Progenitor cell of endocrine pancreas (in vitro differentiated cells): Measurements from ENCODE around the gene NMB. TPM values are rescaled to one million over a fixed set of nuclear protein-coding genes. Genes with fewer than 3 reads are reported as not detected.

ENCODE experiments used
- DNase-seq: peaks from one replicate; pipeline ENCODE4 v3.0.0; 2021; ENCODE audit warnings: low spot score; ENCODE audit not compliant: unreplicated experiment
- H3K27ac Mint-ChIP-seq: 2 replicates; pipeline ENCODE4 v1.8.0; 2021; ENCODE audit warnings: mild to moderate bottlenecking, moderate library complexity, mixed read lengths
- H3K27me3 Mint-ChIP-seq: 2 replicates; pipeline ENCODE4 v1.8.0; 2021; ENCODE audit warnings: mixed read lengths
- H3K36me3 Mint-ChIP-seq: 2 replicates; pipeline ENCODE4 v1.8.0; 2022; ENCODE audit warnings: mixed read lengths; ENCODE audit not compliant: insufficient read depth
- H3K4me1 Mint-ChIP-seq: 2 replicates; pipeline ENCODE4 v1.8.0; 2021; ENCODE audit warnings: low read depth, mixed read lengths
- H3K4me3 Mint-ChIP-seq: 2 replicates; pipeline ENCODE4 v1.8.0; 2021; ENCODE audit warnings: low read depth, mild to moderate bottlenecking, moderate library complexity, mixed read lengths
- H3K9me3 Mint-ChIP-seq: 2 replicates; pipeline ENCODE4 v1.8.0; 2021; ENCODE audit warnings: low read depth, mixed read lengths
- CTCF ChIP-seq: fragments of 200-600 bp; sonication (generic); IDR thresholded peaks from one replicate; pipeline ENCODE4 v1.5.0; 2021; ENCODE audit warnings: antibody characterized with exemption, mild to moderate bottlenecking; ENCODE audit not compliant: unreplicated experiment
- total RNA-seq: library from RNA; stranded (reverse); gene quantifications from 2 replicates; pipeline ENCODE4 v1.2.1, GENCODE V29; 2021

The NMB gene
- total RNA-seq, 1 donor from 2014 or later = 6.1 TPM

DNA sequence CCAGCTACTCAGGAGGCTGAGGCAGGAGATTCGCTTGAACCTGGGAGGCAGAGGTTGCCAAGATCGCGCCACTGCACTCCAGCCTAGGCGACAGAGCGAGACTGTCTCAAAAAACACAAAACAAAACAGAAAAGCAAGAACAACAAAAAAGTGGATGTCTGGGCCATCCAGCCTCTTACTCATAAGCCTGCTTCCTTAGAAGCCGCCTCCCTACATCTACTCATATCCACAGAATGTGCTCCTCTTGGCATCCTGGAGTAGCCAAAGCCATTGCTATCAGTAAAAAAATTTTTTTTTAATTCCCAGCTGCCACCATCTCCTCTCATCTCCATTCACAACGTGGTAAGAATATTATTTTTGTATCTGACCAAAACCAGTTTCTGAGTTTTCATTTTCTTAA lies 46.4 kb downstream of the NMB start:
- no peak overlapping the region for H3K4me3 Mint-ChIP-seq
- H3K9me3 Mint-ChIP-seq = peaks cover 3% of the 10 kb centered on the region
- TF ChIP-seq CTCF = no peak
- no peaks in the 10 kb centered on the region for H3K27me3 Mint-ChIP-seq
- H3K27ac Mint-ChIP-seq = no peak overlapping the region
- DNase-seq = no peak
- H3K36me3 Mint-ChIP-seq = peaks cover 48% of the 10 kb centered on the region
- H3K4me1 Mint-ChIP-seq = peaks cover 22% of the 10 kb centered on the region

- peaks cover 39% of the 10 kb centered on the region for H3K4me1 Mint-ChIP-seq
- H3K9me3 Mint-ChIP-seq = no peaks in the 10 kb centered on the region
- no peaks in the 10 kb centered on the region for H3K27me3 Mint-ChIP-seq
These were observed 48.0 kb downstream of the NMB start for GRCh38 chr15:84609818-84610525.

GRCh38 chr15:84608707-84609284 lies 49.2 kb downstream of the NMB start:
- Mint-ChIP-seq H3K27me3 (no peaks in the 10 kb centered on the region), H3K36me3 (peaks cover 42% of the 10 kb centered on the region), H3K4me1 (peaks cover 44% of the 10 kb centered on the region), H3K27ac (peak overlapping the region; percentile 25), H3K4me3 (no peak overlapping the region), H3K9me3 (no peaks in the 10 kb centered on the region)
- TF ChIP-seq CTCF = no peak
- DNase-seq = no peak

More at GRCh38 chr15:84609818-84610525, 48.0 kb downstream of the NMB start:
- no peak for DNase-seq
- Mint-ChIP-seq H3K27ac (peak overlapping the region; percentile 88), H3K36me3 (peaks cover 42% of the 10 kb centered on the region), H3K4me3 (no peak overlapping the region)
- no peak for TF ChIP-seq CTCF

GRCh38 chr15:84606653-84607120 lies 51.3 kb downstream of the NMB start:
- Mint-ChIP-seq H3K4me1 (peaks cover 52% of the 10 kb centered on the region), H3K9me3 (no peaks in the 10 kb centered on the region), H3K4me3 (peak overlapping the region; percentile 34), H3K27ac (peak overlapping the region; percentile 91), H3K27me3 (no peaks in the 10 kb centered on the region), H3K36me3 (peaks cover 36% of the 10 kb centered on the region)
- no peak for TF ChIP-seq CTCF
- DNase-seq = no peak

DNA sequence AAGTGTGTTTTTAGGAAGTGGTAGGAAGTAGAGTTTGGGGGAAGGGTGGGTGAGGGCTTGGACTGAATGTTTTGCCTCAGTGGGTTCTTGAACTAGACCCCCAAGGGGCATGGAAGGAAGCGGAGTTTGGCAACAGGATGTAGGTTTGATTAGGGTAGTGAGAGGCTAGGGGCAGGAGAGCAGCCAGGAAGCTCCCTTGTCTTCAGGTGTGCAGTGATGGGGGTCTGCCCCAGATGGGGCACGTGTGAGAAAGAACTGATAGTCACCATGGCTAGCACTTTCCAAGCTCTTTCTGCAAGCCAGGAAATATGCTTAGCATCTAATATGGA lies 52.5 kb downstream of the NMB start:
- Mint-ChIP-seq H3K36me3 (peaks cover 33% of the 10 kb centered on the region), H3K4me1 (peaks cover 52% of the 10 kb centered on the region), H3K27ac (no peak overlapping the region), H3K27me3 (no peaks in the 10 kb centered on the region), H3K4me3 (peak overlapping the region; percentile 17), H3K9me3 (no peaks in the 10 kb centered on the region)
- TF ChIP-seq CTCF = no peak
- DNase-seq = no peak

Other genes with a start within 250 kb of the NMB start
- gene ZSCAN2, start 57.2 kb downstream of the NMB start, total RNA-seq = 44.6 and 46.7 TPM in 2 replicates
- gene WDR73, start 3.9 kb downstream of the NMB start, total RNA-seq = 65.7 and 69.8 TPM in 2 replicates
- gene SEC11A, start 57.9 kb upstream of the NMB start, total RNA-seq = 189 and 200 TPM in 2 replicates
- gene ZNF592, start 90.4 kb upstream of the NMB start, total RNA-seq = 40.0 and 40.5 TPM in 2 replicates
- 122 TPM in 2 replicates for gene ALPK3, start 159.2 kb upstream of the NMB start, total RNA-seq
- not detected in 2 replicates for gene SLC28A1, start 226.5 kb upstream of the NMB start, total RNA-seq